Common myeloid progenitor, CD34-positive (primary cell): ENCODE data around the gene ABO. TPM values are rescaled to one million over a fixed set of nuclear protein-coding genes. Genes with fewer than 3 reads are reported as not detected.
A peak's percentile ranks its signal among the peaks of the same experiment; 100 is the strongest.

Experiments used
- CTCF ChIA-PET: fragments of 350-600 bp; sonication (Branson Sonifier 250); formaldehyde crosslinking; loops from one replicate; lab custom pipeline; 2021; ENCODE audit warnings: antibody characterized with exemption; lab: Charles Lee
- POLR2A ChIA-PET: fragments of 350-600 bp; sonication (Branson Sonifier 250); formaldehyde crosslinking; loops from one replicate; lab custom pipeline; 2021; ENCODE audit warnings: antibody characterized with exemption; lab: Charles Lee
- DNase-seq, 3 donors: peaks; one replicate each; pipeline versions ENCODE4 v3.0.0 to v3.0.0-alpha.2; 2013
- H3K27ac ChIP-seq, 2 experiments: 1 replicate in 1 of 2; 2 replicates in 1 of 2; pipeline ENCODE4 v1.7.0; 2013; ENCODE audit warnings: inconsistent platforms in 2 of 2, low read length in 2 of 2, mild to moderate bottlenecking in 2 of 2, low read depth in 1 of 2, moderate library complexity in 1 of 2; ENCODE audit not compliant: severe bottlenecking in 2 of 2, insufficient read depth in 1 of 2, poor library complexity in 1 of 2
- H3K27me3 ChIP-seq, 5 experiments: replicated peaks in 2 of 5; 1 replicate in 3 of 5; 2 replicates in 2 of 5; pipeline versions ENCODE4 v1.6.1 to v1.7.0; 2013; ENCODE audit warnings: low read length in 4 of 5, mild to moderate bottlenecking in 2 of 5, moderate library complexity in 2 of 5, inconsistent platforms in 1 of 5; ENCODE audit not compliant: insufficient read depth in 5 of 5, control insufficient read depth in 4 of 5
- H3K36me3 ChIP-seq, 4 experiments: 1 replicate in 2 of 4; 2 replicates in 2 of 4; pipeline versions ENCODE4 v1.6.1 to v1.7.0; 2013; ENCODE audit warnings: low read length in 3 of 4, control low read depth in 1 of 4, mild to moderate bottlenecking in 1 of 4; ENCODE audit not compliant: control insufficient read depth in 4 of 4, insufficient read depth in 4 of 4
- H3K4me1 ChIP-seq, 4 experiments: 1 replicate in 3 of 4; 2 replicates in 1 of 4; pipeline versions ENCODE4 v1.6.1 to v1.7.1; 2013; ENCODE audit warnings: low read length in 3 of 4, mild to moderate bottlenecking in 3 of 4, control low read depth in 1 of 4, inconsistent platforms in 1 of 4, moderate library complexity in 1 of 4; ENCODE audit not compliant: control insufficient read depth in 4 of 4, insufficient read depth in 4 of 4; ENCODE audit errors: control extremely low read depth in 1 of 4
- H3K4me3 ChIP-seq, 7 experiments: 1 replicate in 4 of 7; 2 replicates in 3 of 7; pipeline versions ENCODE4 v1.5.1 to v1.7.0; 2013; ENCODE audit warnings: mild to moderate bottlenecking in 7 of 7, low read length in 6 of 7, moderate library complexity in 6 of 7, inconsistent platforms in 2 of 7, low read depth in 2 of 7, control low read depth in 1 of 7; ENCODE audit not compliant: insufficient read depth in 4 of 7, control insufficient read depth in 1 of 7; ENCODE audit errors: extremely low read depth in 1 of 7
- H3K9me3 ChIP-seq, 5 experiments: 1 replicate in 4 of 5; 2 replicates in 1 of 5; pipeline versions ENCODE4 v1.6.1 to v1.7.1; 2013; ENCODE audit warnings: low read length in 4 of 5, mild to moderate bottlenecking in 2 of 5, inconsistent platforms in 1 of 5, low read depth in 1 of 5, moderate library complexity in 1 of 5; ENCODE audit not compliant: control insufficient read depth in 4 of 5, insufficient read depth in 2 of 5; ENCODE audit errors: control extremely low read depth in 1 of 5
- WGBS: methylation state at CpG from one replicate; pipeline ENCODE4 v1.1.5; 2013; ENCODE audit not compliant: insufficient coverage; 5-methylcytosine and 5-hydroxymethylcytosine counted together
- polyA plus RNA-seq: library from polyadenylated mRNA; unstranded; fragments of 120-200 nt; gene quantifications from one replicate; pipeline ENCODE4 v1.2.1, GENCODE V29; 2013

The ABO gene
- polyA plus RNA-seq = 58.7 TPM

DNA sequence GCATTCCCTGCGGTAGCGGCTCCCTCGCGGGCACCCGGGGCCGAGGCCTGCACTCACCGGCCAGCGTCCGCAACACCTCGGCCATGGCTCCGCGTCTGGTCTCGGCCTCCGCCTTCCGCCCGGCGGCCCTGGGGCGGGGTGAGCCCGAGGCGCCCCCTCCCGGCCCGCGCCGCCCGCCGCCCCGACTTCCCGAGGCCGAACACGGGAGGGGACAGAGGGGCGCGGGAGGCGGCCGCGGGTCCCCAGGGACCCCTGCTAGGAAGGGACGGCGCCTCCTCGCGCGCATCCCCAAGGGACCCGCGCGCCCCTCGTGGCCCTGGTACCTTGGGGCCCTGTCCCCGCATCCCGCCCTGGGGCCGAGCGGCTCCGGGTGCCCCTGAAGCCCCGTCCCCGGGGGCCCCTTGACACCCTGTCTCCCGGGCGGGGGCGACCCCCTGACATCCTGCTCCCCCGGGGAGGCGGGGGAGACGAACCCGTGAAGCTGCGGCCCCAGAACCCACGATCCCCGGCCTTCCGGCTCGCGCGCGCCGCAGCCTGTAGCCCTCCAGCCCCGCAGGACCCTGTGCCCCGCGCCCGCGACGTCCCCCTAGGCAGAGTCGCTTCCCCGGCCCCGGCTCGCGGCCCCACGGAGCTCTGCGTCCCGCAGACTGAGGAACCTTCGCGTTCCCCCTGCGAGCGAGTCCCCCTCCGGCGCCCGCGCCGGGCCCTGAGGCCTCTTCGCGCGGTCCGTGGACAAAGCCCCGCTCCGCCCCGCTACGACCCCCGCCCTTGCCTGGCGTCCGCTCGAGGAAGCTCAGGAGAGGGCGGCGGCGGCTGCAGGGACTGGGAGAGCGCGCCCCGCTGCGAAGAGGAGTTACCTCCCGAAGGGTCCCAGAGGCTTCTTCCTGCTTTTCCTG lies at the start of gene ABO:
ABO (minus strand) TSS at position 97 of the 896 bp plus-strand sequence.
- H3K4me3 ChIP-seq = peak within 1 kb of the TSS; percentile 44 to 83 (median 64)
- DNase-seq = peak; percentile 32 to 72 (median 36)
- H3K4me1 ChIP-seq = peaks cover 4 to 47% (median 24%) of the 10 kb centered on the region in 4 experiments
- no peaks in the 10 kb centered on the region for H3K36me3 ChIP-seq
- CTCF ChIA-PET = interaction anchor here (0.6 to 1.3 kb wide), 5 partner anchors 31 to 253 kb away, joined by 3 to 6 read pairs (median 3); no protein-coding TSS in a partner anchor
- POLR2A ChIA-PET = no interaction called here
- peaks cover 0 to 5% (median 0%) of the 10 kb centered on the region in 5 experiments for H3K27me3 ChIP-seq
- peak within 1 kb of the TSS; percentile 52 to 75 for H3K27ac ChIP-seq
- under 1% methylated on average over 89 of the region's 110 CpGs for WGBS
- H3K9me3 ChIP-seq = peaks cover 0 to 16% (median 3%) of the 10 kb centered on the region in 5 experiments

DNA sequence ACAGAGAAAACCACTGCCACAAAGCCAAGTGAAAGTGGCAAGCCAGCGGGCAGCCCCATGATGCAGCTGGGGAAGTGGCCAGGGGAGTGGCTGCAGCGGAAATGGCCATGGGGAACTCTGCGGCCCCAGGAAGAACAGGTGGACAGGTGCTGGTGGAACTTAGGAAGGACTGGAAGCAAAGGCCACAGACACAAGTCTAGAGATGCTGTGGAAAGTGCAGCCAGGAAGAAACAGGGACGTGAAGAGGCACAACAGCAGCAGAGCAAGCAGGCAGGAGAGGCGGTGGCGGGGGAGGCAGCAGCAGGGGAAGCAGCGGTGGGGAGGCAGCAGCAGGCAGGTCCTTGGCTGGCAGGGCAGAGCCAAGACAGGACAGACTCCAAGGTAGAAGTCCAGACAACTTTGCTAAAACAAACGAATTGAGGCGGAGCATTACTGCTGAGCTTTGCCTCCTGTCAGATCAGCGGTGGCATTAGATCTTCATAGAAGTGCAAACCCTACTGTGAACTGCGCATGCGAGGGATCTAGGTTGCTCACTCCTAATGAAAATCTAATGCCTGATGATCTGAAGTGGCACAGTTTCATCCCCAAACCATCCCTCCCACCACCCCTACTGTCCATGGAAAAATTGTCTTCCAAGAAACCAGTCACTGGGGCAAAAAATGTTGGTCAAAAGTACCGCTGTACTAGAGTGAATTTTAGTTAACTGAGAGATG lies 49.1 kb upstream of the ABO start:
- Histone ChIP-seq H3K4me3 (no peak overlapping the region), H3K36me3 (no peaks in the 10 kb centered on the region), H3K27ac (no peak overlapping the region), H3K27me3 (no peaks in the 10 kb centered on the region), H3K9me3 (no peaks in the 10 kb centered on the region), H3K4me1 (no peaks in the 10 kb centered on the region)
- WGBS = 98% methylated on average over 12 of the region's 13 CpGs
- ChIA-PET CTCF (no interaction called here), POLR2A (no interaction called here)
- no peak for DNase-seq

DNA sequence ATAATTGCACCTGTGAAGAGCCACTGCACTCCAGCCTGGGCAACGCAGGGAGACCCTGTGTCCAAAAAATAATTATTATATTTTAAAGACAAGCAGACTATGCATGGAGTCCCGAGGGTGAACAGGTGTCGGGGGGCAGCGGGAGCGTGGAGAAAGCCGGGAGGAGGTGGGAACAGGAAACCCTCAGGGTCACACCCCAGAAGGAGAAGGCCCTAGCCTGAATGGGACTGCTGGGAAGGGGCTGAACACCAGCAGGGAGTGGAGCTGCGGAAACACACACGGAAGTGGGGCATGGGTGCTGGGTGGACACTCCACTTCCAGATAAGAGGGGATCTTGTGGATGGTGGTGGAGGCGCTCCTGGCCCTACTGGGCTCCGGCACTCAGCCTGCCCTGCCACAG lies 48.2 kb upstream of the ABO start:
- no peak for DNase-seq
- Histone ChIP-seq H3K4me3 (no peak overlapping the region), H3K27ac (no peak overlapping the region), H3K36me3 (no peaks in the 10 kb centered on the region), H3K4me1 (no peaks in the 10 kb centered on the region), H3K27me3 (no peaks in the 10 kb centered on the region), H3K9me3 (no peaks in the 10 kb centered on the region)
- ChIA-PET POLR2A (no interaction called here), CTCF (no interaction called here)
- WGBS = 94% methylated on average over 7 of the region's 10 CpGs

DNA sequence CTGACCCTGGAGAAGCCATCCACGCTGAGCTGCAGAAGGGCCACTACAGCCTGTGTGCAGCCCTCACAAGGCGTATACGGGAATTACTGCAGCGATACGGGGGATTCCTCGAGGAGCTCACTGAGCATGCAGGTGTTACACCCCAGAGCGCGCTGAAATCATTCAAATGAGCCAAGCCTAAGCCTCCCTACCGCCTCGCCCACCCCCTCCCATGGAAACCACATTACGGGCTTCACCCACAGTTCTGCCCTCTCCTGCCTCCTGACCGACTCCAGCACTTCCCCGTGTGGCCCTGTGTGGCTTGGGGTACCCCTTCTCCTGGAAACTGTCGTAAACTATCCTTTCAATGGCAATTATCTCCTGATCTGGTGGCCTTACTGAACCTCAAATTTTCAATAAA lies 47.7 kb upstream of the ABO start:
- Histone ChIP-seq H3K4me1 (no peaks in the 10 kb centered on the region), H3K4me3 (no peak overlapping the region), H3K27me3 (no peaks in the 10 kb centered on the region), H3K36me3 (no peaks in the 10 kb centered on the region), H3K27ac (no peak overlapping the region), H3K9me3 (no peaks in the 10 kb centered on the region)
- ChIA-PET POLR2A (no interaction called here), CTCF (interaction anchor here (0.9 kb wide), 1 partner anchor 137 kb away, joined by 3 read pairs; no protein-coding TSS in a partner anchor)
- DNase-seq = peak in 1 of 3 donors; percentile 28
- WGBS = 62% methylated on average over 14 of the region's 14 CpGs

DNA sequence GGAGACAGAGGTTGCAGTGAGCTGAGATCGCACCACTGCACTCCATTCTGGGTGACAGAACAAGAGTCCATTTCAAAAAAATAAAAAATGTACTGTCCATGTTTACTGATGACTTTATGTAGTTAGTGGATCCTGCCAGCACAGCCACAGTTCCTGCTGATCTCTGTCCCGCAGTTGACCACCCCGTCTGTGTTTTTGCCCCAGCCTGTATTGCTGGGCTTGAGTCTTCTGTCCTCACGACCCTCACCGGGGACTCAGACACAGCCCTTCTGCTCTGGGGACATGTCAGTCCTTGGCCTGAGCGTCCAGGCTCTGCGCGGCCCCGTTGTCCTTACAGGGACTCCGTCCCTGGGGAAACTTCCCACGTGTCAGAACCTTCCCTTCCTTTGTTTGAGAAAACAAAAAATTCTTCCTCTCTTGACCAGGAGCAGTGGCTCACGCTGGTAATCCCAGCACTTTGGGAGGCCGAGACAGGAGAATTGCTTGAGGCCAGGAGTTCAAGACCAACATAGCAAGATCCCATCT lies 46.5 kb upstream of the ABO start:
- DNase-seq = no peak

DNA sequence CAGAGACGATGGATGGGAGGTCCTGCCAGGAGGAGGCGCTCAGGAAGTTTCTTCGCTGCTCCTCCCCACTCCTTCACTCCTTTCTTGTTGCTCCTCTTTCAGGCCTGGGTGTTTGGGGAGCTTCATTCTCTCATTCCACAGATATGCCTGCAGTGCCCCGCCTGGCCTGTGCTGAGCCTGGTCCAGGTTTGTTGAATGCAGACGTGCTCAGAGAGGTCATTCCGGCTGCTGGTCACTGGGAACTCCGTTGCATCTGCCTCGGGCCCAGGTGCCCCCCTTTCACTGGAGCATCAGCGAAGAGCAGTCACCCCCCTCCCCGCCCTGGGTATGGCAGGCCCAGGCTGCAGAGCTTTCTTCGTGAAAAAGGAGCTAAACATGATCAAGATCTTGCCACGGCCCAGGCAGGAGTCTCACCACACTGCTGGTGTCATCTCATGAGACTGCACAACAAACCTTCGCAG lies 45.5 kb upstream of the ABO start:
- POLR2A ChIA-PET = no interaction called here
- no peak for DNase-seq
- Histone ChIP-seq H3K27ac (no peak overlapping the region), H3K36me3 (no peaks in the 10 kb centered on the region), H3K9me3 (no peaks in the 10 kb centered on the region), H3K4me3 (no peak overlapping the region), H3K4me1 (no peaks in the 10 kb centered on the region), H3K27me3 (no peaks in the 10 kb centered on the region)
- 95% methylated on average over 13 of the region's 13 CpGs for WGBS
- CTCF ChIA-PET = interaction anchor here (0.6 to 1.7 kb wide), 3 partner anchors 9 to 133 kb away, joined by 3 to 4 read pairs (median 3); no protein-coding TSS in a partner anchor

More for the DNA sequence above, 46.5 kb upstream of the ABO start:
- Histone ChIP-seq H3K27me3 (no peaks in the 10 kb centered on the region), H3K36me3 (no peaks in the 10 kb centered on the region), H3K4me1 (no peaks in the 10 kb centered on the region), H3K9me3 (no peaks in the 10 kb centered on the region), H3K4me3 (no peak overlapping the region), H3K27ac (no peak overlapping the region)
- CTCF ChIA-PET = interaction anchor here (0.9 to 1.7 kb wide), 2 partner anchors 134 to 135 kb away, joined by 3 to 4 read pairs; no protein-coding TSS in a partner anchor
- POLR2A ChIA-PET = no interaction called here
- WGBS = 100% methylated on average over 5 of the region's 13 CpGs
